Measurements from ENCODE around the gene PTPRG. TPM values are rescaled to one million over a fixed set of nuclear protein-coding genes. Genes with fewer than 3 reads are reported as not detected.

Gene PTPRG
- total RNA-seq, 1 donor from 2014 or later, result 80.7 TPM

DNA sequence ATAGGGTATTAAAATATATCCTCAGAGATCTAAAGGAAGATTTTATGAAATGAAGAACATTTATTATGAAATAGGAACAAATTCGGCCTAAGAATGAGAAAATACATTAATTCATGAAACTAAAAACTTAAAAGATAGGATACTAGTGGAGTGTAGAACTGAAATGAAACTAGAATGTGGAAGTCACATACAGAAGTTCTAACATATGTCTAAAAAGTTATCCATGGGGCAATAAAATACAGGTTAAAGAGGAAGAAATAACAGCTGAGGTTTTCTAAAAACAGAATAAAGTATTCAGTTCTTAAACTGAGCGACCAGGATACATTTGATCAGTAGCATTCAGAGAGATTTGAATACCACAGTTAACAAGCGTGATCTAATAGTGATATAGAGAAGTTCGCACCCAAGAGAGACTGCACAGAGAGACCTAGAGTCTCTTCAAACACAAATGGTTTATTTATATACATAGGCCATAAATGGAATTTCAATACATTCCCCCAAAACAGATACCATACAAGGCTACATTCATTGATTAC, 726.1 kb downstream of the PTPRG start:
- Mint-ChIP-seq H3K27me3 (ENCODE audit: unreplicated experiment) (no peaks in the 10 kb centered on the region), H3K4me1 (ENCODE audit: unreplicated experiment) (peaks cover 2% of the 10 kb centered on the region), H3K9me3 (ENCODE audit: unreplicated experiment) (no peaks in the 10 kb centered on the region), H3K4me3 (ENCODE audit: unreplicated experiment) (no peak overlapping the region), H3K27ac (ENCODE audit: unreplicated experiment) (no peak overlapping the region), H3K36me3 (ENCODE audit: low read depth, unreplicated experiment) (no peaks in the 10 kb centered on the region)
- TF ChIP-seq, protein P1, sequence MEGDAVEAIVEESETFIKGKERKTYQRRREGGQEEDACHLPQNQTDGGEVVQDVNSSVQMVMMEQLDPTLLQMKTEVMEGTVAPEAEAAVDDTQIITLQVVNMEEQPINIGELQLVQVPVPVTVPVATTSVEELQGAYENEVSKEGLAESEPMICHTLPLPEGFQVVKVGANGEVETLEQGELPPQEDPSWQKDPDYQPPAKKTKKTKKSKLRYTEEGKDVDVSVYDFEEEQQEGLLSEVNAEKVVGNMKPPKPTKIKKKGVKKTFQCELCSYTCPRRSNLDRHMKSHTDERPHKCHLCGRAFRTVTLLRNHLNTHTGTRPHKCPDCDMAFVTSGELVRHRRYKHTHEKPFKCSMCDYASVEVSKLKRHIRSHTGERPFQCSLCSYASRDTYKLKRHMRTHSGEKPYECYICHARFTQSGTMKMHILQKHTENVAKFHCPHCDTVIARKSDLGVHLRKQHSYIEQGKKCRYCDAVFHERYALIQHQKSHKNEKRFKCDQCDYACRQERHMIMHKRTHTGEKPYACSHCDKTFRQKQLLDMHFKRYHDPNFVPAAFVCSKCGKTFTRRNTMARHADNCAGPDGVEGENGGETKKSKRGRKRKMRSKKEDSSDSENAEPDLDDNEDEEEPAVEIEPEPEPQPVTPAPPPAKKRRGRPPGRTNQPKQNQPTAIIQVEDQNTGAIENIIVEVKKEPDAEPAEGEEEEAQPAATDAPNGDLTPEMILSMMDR (IDR thresholded peaks at IDR 0.05; ENCODE audit: unreplicated experiment), result no peak
- no peak for DNase-seq (ENCODE audit: low spot score)

DNA sequence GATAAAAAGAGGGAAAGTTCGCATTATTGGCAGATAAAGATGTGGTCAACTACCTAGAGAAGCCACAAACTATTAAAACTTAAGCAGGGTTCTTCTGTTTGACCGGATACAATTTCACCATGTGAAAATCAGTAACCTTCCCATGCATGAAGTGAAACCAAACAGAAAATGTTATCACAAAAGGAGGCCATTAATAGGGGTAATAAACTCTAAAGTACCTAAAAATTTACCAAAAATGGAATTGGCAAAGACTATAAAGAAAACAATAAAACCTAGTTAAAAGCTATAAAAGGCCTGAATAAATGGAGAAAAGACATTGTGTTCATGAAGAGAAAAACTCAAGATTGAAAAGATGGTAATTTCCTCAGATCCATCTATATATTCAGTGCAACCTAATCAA, 728.6 kb downstream of the PTPRG start:
- TF ChIP-seq, protein P1 (IDR thresholded peaks at IDR 0.05; ENCODE audit: unreplicated experiment), result no peak
- Mint-ChIP-seq H3K36me3 (ENCODE audit: low read depth, unreplicated experiment) (no peaks in the 10 kb centered on the region), H3K4me1 (ENCODE audit: unreplicated experiment) (no peaks in the 10 kb centered on the region), H3K9me3 (ENCODE audit: unreplicated experiment) (no peaks in the 10 kb centered on the region), H3K4me3 (ENCODE audit: unreplicated experiment) (no peak overlapping the region), H3K27ac (ENCODE audit: unreplicated experiment) (no peak overlapping the region), H3K27me3 (ENCODE audit: unreplicated experiment) (no peaks in the 10 kb centered on the region)
- DNase-seq (ENCODE audit: low spot score), result no peak

GRCh38 chr3:62293051-62293780, 731.8 kb downstream of the PTPRG start:
- H3K4me3 Mint-ChIP-seq (ENCODE audit: unreplicated experiment), result no peak overlapping the region
- H3K4me1 Mint-ChIP-seq (ENCODE audit: unreplicated experiment), result no peaks in the 10 kb centered on the region
- no peak for DNase-seq (ENCODE audit: low spot score)
- no peaks in the 10 kb centered on the region for H3K36me3 Mint-ChIP-seq (ENCODE audit: low read depth, unreplicated experiment)
- no peak overlapping the region for H3K27ac Mint-ChIP-seq (ENCODE audit: unreplicated experiment)
- no peaks in the 10 kb centered on the region for H3K9me3 Mint-ChIP-seq (ENCODE audit: unreplicated experiment)
- TF ChIP-seq, protein P1 (IDR thresholded peaks at IDR 0.05; ENCODE audit: unreplicated experiment), result no peak
- H3K27me3 Mint-ChIP-seq (ENCODE audit: unreplicated experiment), result no peaks in the 10 kb centered on the region

- Mint-ChIP-seq H3K27ac (ENCODE audit: unreplicated experiment) (no peak overlapping the region), H3K36me3 (ENCODE audit: low read depth, unreplicated experiment) (no peaks in the 10 kb centered on the region)
Observed at GRCh38 chr3:62295571-62295970, 734.2 kb downstream of the PTPRG start.

GRCh38 chr3:62300617-62301016, 739.2 kb downstream of the PTPRG start:
- DNase-seq (ENCODE audit: low spot score), result no peak
- H3K36me3 Mint-ChIP-seq (ENCODE audit: low read depth, unreplicated experiment), result peaks cover 14% of the 10 kb centered on the region
- TF ChIP-seq, protein P1 (IDR thresholded peaks at IDR 0.05; ENCODE audit: unreplicated experiment), result no peak
- H3K9me3 Mint-ChIP-seq (ENCODE audit: unreplicated experiment), result no peaks in the 10 kb centered on the region
- H3K27ac Mint-ChIP-seq (ENCODE audit: unreplicated experiment), result no peak overlapping the region
- no peak overlapping the region for H3K4me3 Mint-ChIP-seq (ENCODE audit: unreplicated experiment)
- peaks cover 5% of the 10 kb centered on the region for H3K27me3 Mint-ChIP-seq (ENCODE audit: unreplicated experiment)
- no peaks in the 10 kb centered on the region for H3K4me1 Mint-ChIP-seq (ENCODE audit: unreplicated experiment)

More at GRCh38 chr3:62295571-62295970, 734.2 kb downstream of the PTPRG start:
- no peak for DNase-seq (ENCODE audit: low spot score)
- no peaks in the 10 kb centered on the region for H3K4me1 Mint-ChIP-seq (ENCODE audit: unreplicated experiment)
- TF ChIP-seq, protein P1 (IDR thresholded peaks at IDR 0.05; ENCODE audit: unreplicated experiment), result no peak
- H3K4me3 Mint-ChIP-seq (ENCODE audit: unreplicated experiment), result no peak overlapping the region
- H3K9me3 Mint-ChIP-seq (ENCODE audit: unreplicated experiment), result no peaks in the 10 kb centered on the region
- H3K27me3 Mint-ChIP-seq (ENCODE audit: unreplicated experiment), result no peaks in the 10 kb centered on the region

Data from endothelial cell (in vitro differentiated cells).